Measurements from ENCODE around the gene DYNC1I1. TPM values are rescaled to one million over a fixed set of nuclear protein-coding genes. Genes with fewer than 3 reads are reported as not detected.

DYNC1I1 gene
- total and polyA plus RNA-seq, 2 experiments from 2014 or later = 1.4 to 4.1 TPM

DNA sequence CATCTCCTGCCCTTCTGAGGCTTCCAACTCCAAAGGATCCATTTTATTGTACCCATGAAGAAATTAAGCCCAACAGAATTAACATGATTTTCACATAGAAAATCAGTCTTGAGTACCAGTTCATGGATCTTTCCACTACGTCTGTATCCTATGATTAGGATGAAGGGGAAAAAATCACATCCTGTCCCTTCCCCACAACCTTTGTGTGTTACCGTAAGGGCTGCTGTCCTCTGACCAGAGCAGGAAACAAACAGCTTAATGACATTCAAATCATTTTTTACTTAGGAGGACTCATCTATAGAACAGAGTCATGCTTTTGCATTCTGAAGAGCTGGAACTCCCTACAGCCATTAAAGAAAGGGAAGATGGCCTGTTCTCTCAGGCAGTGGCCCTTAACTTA lies 241.5 kb downstream of the DYNC1I1 start:
- Mint-ChIP-seq H3K36me3 (ENCODE audit: low read depth) (no peaks in the 10 kb centered on the region), H3K27me3 (ENCODE audit: insufficient read depth, low read depth, poor library complexity) (no peaks in the 10 kb centered on the region), H3K9me3 (no peaks in the 10 kb centered on the region), H3K27ac (no peak overlapping the region), H3K4me1 (peaks cover 15% of the 10 kb centered on the region), H3K4me3 (no peak overlapping the region)
- DNase-seq (ENCODE audit: low spot score) (no peak), ATAC-seq (no peak)
- TF ChIP-seq JUNB (IDR thresholded peaks at IDR 0.05; ENCODE audit: unreplicated experiment) = no peak
- no peak for TF ChIP-seq ZNF114 (CRISPR knock-in tag; IDR thresholded peaks at IDR 0.05)
- no peak for TF ChIP-seq STAT1 (IDR thresholded peaks at IDR 0.05; ENCODE audit: unreplicated experiment)
- no peak for TF ChIP-seq EZH2 (IDR thresholded peaks at IDR 0.05; ENCODE audit: low read depth, unreplicated experiment)
- TF ChIP-seq, protein P1, sequence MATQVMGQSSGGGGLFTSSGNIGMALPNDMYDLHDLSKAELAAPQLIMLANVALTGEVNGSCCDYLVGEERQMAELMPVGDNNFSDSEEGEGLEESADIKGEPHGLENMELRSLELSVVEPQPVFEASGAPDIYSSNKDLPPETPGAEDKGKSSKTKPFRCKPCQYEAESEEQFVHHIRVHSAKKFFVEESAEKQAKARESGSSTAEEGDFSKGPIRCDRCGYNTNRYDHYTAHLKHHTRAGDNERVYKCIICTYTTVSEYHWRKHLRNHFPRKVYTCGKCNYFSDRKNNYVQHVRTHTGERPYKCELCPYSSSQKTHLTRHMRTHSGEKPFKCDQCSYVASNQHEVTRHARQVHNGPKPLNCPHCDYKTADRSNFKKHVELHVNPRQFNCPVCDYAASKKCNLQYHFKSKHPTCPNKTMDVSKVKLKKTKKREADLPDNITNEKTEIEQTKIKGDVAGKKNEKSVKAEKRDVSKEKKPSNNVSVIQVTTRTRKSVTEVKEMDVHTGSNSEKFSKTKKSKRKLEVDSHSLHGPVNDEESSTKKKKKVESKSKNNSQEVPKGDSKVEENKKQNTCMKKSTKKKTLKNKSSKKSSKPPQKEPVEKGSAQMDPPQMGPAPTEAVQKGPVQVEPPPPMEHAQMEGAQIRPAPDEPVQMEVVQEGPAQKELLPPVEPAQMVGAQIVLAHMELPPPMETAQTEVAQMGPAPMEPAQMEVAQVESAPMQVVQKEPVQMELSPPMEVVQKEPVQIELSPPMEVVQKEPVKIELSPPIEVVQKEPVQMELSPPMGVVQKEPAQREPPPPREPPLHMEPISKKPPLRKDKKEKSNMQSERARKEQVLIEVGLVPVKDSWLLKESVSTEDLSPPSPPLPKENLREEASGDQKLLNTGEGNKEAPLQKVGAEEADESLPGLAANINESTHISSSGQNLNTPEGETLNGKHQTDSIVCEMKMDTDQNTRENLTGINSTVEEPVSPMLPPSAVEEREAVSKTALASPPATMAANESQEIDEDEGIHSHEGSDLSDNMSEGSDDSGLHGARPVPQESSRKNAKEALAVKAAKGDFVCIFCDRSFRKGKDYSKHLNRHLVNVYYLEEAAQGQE (IDR thresholded peaks at IDR 0.05; ENCODE audit: unreplicated experiment) = no peak
- no peak for TF ChIP-seq POLR2AphosphoS5 (IDR thresholded peaks at IDR 0.05; ENCODE audit: low read depth)
- TF ChIP-seq, protein P2, sequence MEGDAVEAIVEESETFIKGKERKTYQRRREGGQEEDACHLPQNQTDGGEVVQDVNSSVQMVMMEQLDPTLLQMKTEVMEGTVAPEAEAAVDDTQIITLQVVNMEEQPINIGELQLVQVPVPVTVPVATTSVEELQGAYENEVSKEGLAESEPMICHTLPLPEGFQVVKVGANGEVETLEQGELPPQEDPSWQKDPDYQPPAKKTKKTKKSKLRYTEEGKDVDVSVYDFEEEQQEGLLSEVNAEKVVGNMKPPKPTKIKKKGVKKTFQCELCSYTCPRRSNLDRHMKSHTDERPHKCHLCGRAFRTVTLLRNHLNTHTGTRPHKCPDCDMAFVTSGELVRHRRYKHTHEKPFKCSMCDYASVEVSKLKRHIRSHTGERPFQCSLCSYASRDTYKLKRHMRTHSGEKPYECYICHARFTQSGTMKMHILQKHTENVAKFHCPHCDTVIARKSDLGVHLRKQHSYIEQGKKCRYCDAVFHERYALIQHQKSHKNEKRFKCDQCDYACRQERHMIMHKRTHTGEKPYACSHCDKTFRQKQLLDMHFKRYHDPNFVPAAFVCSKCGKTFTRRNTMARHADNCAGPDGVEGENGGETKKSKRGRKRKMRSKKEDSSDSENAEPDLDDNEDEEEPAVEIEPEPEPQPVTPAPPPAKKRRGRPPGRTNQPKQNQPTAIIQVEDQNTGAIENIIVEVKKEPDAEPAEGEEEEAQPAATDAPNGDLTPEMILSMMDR (conservative IDR thresholded peaks at IDR 0.05; ENCODE audit: low read depth in 2 of 2) = no peak
- TF ChIP-seq, protein P3, sequence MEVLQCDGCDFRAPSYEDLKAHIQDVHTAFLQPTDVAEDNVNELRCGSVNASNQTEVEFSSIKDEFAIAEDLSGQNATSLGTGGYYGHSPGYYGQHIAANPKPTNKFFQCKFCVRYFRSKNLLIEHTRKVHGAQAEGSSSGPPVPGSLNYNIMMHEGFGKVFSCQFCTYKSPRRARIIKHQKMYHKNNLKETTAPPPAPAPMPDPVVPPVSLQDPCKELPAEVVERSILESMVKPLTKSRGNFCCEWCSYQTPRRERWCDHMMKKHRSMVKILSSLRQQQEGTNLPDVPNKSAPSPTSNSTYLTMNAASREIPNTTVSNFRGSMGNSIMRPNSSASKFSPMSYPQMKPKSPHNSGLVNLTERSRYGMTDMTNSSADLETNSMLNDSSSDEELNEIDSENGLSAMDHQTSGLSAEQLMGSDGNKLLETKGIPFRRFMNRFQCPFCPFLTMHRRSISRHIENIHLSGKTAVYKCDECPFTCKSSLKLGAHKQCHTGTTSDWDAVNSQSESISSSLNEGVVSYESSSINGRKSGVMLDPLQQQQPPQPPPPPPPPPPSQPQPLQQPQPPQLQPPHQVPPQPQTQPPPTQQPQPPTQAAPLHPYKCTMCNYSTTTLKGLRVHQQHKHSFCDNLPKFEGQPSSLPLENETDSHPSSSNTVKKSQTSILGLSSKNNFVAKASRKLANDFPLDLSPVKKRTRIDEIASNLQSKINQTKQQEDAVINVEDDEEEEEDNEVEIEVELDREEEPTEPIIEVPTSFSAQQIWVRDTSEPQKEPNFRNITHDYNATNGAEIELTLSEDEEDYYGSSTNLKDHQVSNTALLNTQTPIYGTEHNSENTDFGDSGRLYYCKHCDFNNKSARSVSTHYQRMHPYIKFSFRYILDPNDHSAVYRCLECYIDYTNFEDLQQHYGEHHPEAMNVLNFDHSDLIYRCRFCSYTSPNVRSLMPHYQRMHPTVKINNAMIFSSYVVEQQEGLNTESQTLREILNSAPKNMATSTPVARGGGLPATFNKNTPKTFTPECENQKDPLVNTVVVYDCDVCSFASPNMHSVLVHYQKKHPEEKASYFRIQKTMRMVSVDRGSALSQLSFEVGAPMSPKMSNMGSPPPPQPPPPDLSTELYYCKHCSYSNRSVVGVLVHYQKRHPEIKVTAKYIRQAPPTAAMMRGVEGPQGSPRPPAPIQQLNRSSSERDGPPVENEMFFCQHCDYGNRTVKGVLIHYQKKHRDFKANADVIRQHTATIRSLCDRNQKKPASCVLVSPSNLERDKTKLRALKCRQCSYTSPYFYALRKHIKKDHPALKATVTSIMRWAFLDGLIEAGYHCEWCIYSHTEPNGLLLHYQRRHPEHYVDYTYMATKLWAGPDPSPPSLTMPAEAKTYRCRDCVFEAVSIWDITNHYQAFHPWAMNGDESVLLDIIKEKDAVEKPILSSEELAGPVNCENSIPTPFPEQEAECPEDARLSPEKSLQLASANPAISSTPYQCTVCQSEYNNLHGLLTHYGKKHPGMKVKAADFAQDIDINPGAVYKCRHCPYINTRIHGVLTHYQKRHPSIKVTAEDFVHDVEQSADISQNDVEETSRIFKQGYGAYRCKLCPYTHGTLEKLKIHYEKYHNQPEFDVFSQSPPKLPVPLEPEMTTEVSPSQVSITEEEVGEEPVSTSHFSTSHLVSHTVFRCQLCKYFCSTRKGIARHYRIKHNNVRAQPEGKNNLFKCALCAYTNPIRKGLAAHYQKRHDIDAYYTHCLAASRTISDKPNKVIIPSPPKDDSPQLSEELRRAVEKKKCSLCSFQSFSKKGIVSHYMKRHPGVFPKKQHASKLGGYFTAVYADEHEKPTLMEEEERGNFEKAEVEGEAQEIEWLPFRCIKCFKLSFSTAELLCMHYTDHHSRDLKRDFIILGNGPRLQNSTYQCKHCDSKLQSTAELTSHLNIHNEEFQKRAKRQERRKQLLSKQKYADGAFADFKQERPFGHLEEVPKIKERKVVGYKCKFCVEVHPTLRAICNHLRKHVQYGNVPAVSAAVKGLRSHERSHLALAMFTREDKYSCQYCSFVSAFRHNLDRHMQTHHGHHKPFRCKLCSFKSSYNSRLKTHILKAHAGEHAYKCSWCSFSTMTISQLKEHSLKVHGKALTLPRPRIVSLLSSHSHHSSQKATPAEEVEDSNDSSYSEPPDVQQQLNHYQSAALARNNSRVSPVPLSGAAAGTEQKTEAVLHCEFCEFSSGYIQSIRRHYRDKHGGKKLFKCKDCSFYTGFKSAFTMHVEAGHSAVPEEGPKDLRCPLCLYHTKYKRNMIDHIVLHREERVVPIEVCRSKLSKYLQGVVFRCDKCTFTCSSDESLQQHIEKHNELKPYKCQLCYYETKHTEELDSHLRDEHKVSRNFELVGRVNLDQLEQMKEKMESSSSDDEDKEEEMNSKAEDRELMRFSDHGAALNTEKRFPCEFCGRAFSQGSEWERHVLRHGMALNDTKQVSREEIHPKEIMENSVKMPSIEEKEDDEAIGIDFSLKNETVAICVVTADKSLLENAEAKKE (CRISPR knock-in tag; IDR thresholded peaks at IDR 0.05) = no peak
- no peak for TF ChIP-seq CREB1 (CRISPR knock-in tag; IDR thresholded peaks at IDR 0.05; ENCODE audit: low read depth)
- TF ChIP-seq ZNF331 (CRISPR knock-in tag; IDR thresholded peaks at IDR 0.05; ENCODE audit: low read depth) = no peak
- no peak for TF ChIP-seq EZH2phosphoT487 (IDR thresholded peaks at IDR 0.05; ENCODE audit: unreplicated experiment)
- TF ChIP-seq, protein P4, sequence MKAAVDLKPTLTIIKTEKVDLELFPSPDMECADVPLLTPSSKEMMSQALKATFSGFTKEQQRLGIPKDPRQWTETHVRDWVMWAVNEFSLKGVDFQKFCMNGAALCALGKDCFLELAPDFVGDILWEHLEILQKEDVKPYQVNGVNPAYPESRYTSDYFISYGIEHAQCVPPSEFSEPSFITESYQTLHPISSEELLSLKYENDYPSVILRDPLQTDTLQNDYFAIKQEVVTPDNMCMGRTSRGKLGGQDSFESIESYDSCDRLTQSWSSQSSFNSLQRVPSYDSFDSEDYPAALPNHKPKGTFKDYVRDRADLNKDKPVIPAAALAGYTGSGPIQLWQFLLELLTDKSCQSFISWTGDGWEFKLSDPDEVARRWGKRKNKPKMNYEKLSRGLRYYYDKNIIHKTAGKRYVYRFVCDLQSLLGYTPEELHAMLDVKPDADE (IDR thresholded peaks at IDR 0.05) = no peak
- TF ChIP-seq NANOG (IDR thresholded peaks at IDR 0.05; ENCODE audit: borderline replicate concordance) = no peak
- Histone ChIP-seq H3K4me3 (no peak overlapping the region), H3K9me2 (ENCODE audit: insufficient read depth) (peaks cover 4% of the 10 kb centered on the region; the same call in 1 of the 2 replicates), H3K27me3 (ENCODE audit: insufficient read depth) (no peaks in the 10 kb centered on the region), H3K27ac (ENCODE audit: low read depth) (no peak overlapping the region), H3K4me1 (ENCODE audit: insufficient read depth) (peaks cover 4% of the 10 kb centered on the region), H4K20me1 (replicated peaks; ENCODE audit: insufficient read depth) (no peaks in the 10 kb centered on the region), H3F3A (replicated peaks; ENCODE audit: low read depth) (no peaks in the 10 kb centered on the region), H2AFZ (peak overlapping the region; percentile 60; the same call in 1 of the 2 replicates), H3K4me2 (no peak overlapping the region), H3K36me3 (ENCODE audit: insufficient read depth) (no peaks in the 10 kb centered on the region), H3K79me2 (replicated peaks; ENCODE audit: insufficient read depth) (no peaks in the 10 kb centered on the region)

All from GM23338 (cell line).